HepG2 (cell line): ENCODE measurements around the gene FBXO48. TPM values are rescaled to one million over a fixed set of nuclear protein-coding genes. Genes with fewer than 3 reads are reported as not detected.

Source experiments
- ATF4 ChIP-seq, 2 experiments: fragments of 450-650 bp in 1 of 2; sonication (generic) in 1 of 2; formaldehyde crosslinking; IDR thresholded peaks; 2 replicates each; pipeline versions ENCODE4 v1.5.0 to v1.8.0; 2020 to 2022; ENCODE audit warnings: mild to moderate bottlenecking in 1 of 2, missing genetic modification reagents in 1 of 2
- DBP ChIP-seq: sonication (generic); formaldehyde crosslinking; IDR thresholded peaks from 2 replicates; pipeline ENCODE4 v1.4.0; 2020; ENCODE audit warnings: missing genetic modification reagents; ENCODE audit errors: not compliant biosample characterization
- MIER3 ChIP-seq: IDR thresholded peaks from 2 replicates; pipeline ENCODE4 v1.6.1; 2016; ENCODE audit warnings: missing compliant biosample characterization, borderline replicate concordance
- REST ChIP-seq, 2 experiments: IDR thresholded peaks; 2 replicates each; pipeline ENCODE4 v1.6.1; 2011 to 2012; ENCODE audit warnings: low read length in 2 of 2, borderline replicate concordance in 1 of 2, low read depth in 1 of 2, mild to moderate bottlenecking in 1 of 2, moderate library complexity in 1 of 2
- ZBTB33 ChIP-seq: sonication (generic); formaldehyde crosslinking; IDR thresholded peaks from 2 replicates; pipeline ENCODE4 v1.4.0; 2020; ENCODE audit warnings: missing genetic modification reagents
- ZNF12 ChIP-seq: sonication (generic); formaldehyde crosslinking; IDR thresholded peaks from 2 replicates; pipeline ENCODE4 v1.5.0; 2020; ENCODE audit warnings: missing genetic modification reagents
- ZNF629 ChIP-seq: sonication (generic); formaldehyde crosslinking; conservative IDR thresholded peaks from 2 replicates; pipeline ENCODE4 v1.5.0; 2020; ENCODE audit warnings: missing genetic modification reagents
- polyA plus RNA-seq, 8 experiments: library from polyadenylated mRNA; depleted of rRNA in 3 of 8; stranded (reverse) in 7 of 8; unstranded in 1 of 8; fragments of >200 nt; fragmentation: Illumina TruSeq in 4 of 8; extraction: Trizol in 4 of 8; gene quantifications; 2 replicates each; pipeline versions ENCODE4 v1.2.1 to v1.2.3, GENCODE V29; 2011 to 2016; ENCODE audit warnings: low read depth in 4 of 8, missing spikeins in 1 of 8, mixed read lengths in 1 of 8; ENCODE audit not compliant: insufficient read depth in 1 of 8
- total RNA-seq, 5 experiments: library from RNA; depleted of rRNA; stranded (reverse); fragments of >200 nt; fragmentation: Illumina TruSeq; extraction: Trizol; gene quantifications; 2 replicates each; pipeline ENCODE4 v1.2.3, GENCODE V29; 2016; ENCODE audit warnings: low read depth in 1 of 5

FBXO48 gene
- total and polyA plus RNA-seq, 2 of the 13 experiments (the other 11 are each of a cell fraction or from before 2014, with no cell fraction given) = 0.42 to 1.1 TPM

GRCh38 chr2:68465081-68465916, 1.8 kb downstream of the FBXO48 start (continued):
- TF ChIP-seq ZBTB33 (CRISPR knock-in tag) (no peak), ATF4 (CRISPR knock-in tag; IDR thresholded peaks at IDR 0.05) (no peak), ZNF629 (peak; percentile 73), ZNF12 (CRISPR knock-in tag) (no peak), DBP (CRISPR knock-in tag) (no peak), REST (IDR thresholded peaks at IDR 0.05; ENCODE audit: borderline replicate concordance in 1 of 2, low read depth in 1 of 2, low read length in 2 of 2) (no peak), MIER3 (CRISPR knock-in tag) (no peak)
